SK-N-SH treated with all-trans-retinoic acid at 6 μM for 48 hours (cell line): ENCODE data around the gene IKZF3.

Experiments
- ARNTL ChIP-seq: fragments of 450-650 bp; formaldehyde crosslinking; IDR thresholded peaks from 2 replicates; pipeline ENCODE4 v1.5.0; 2020; ENCODE audit warnings: low read depth, mild to moderate bottlenecking, moderate library complexity, borderline replicate concordance
- CSDC2 ChIP-seq: fragments of 250-450 bp; sonication (Bioruptor Pico); IDR thresholded peaks from 2 replicates; pipeline ENCODE4 v1.5.0; 2020; ENCODE audit warnings: mild to moderate bottlenecking, moderate library complexity
- ESRRG ChIP-seq: fragments of 250-450 bp; sonication (Bioruptor Pico); IDR thresholded peaks from 2 replicates; pipeline ENCODE4 v1.6.1; 2021; ENCODE audit warnings: mild to moderate bottlenecking
- GLIS3 ChIP-seq: fragments of 250-450 bp; sonication (Bioruptor Pico); IDR thresholded peaks from 2 replicates; pipeline ENCODE4 v1.5.0; 2020; ENCODE audit warnings: mild to moderate bottlenecking, moderate library complexity
- OSR1 ChIP-seq: fragments of 250-450 bp; sonication (Bioruptor Pico); IDR thresholded peaks from 2 replicates; pipeline ENCODE4 v1.8.0; 2022; ENCODE audit warnings: moderate library complexity, mild to moderate bottlenecking, inconsistent platforms
- PATZ1 ChIP-seq: fragments of 250-450 bp; sonication (Bioruptor Pico); IDR thresholded peaks from 2 replicates; pipeline ENCODE4 v1.8.0; 2020; ENCODE audit warnings: mild to moderate bottlenecking, moderate library complexity, borderline replicate concordance
- PPARA ChIP-seq: fragments of 250-450 bp; sonication (Bioruptor Pico); IDR thresholded peaks from 2 replicates; pipeline ENCODE4 v1.5.0; 2020; ENCODE audit warnings: mild to moderate bottlenecking, borderline replicate concordance
- TSHZ2 ChIP-seq: fragments of 250-450 bp; sonication (Bioruptor Pico); IDR thresholded peaks from 2 replicates; pipeline ENCODE4 v1.5.0; 2020; ENCODE audit warnings: mild to moderate bottlenecking, moderate library complexity
- ZFP30 ChIP-seq: fragments of 450-650 bp; formaldehyde crosslinking; IDR thresholded peaks from 2 replicates; pipeline ENCODE4 v1.5.0; 2022; ENCODE audit warnings: mild to moderate bottlenecking, moderate library complexity
- ZNF70 ChIP-seq: fragments of 450-650 bp; formaldehyde crosslinking; IDR thresholded peaks from 2 replicates; pipeline ENCODE4 v1.5.0; 2020; ENCODE audit warnings: mild to moderate bottlenecking, moderate library complexity

- TF ChIP-seq ARNTL (CRISPR knock-in tag) (no peak), CSDC2 (CRISPR knock-in tag) (no peak), ZNF70 (CRISPR knock-in tag) (no peak), ESRRG (no peak), ZFP30 (CRISPR knock-in tag) (no peak), TSHZ2 (CRISPR knock-in tag) (no peak), PPARA (CRISPR knock-in tag) (no peak), GLIS3 (CRISPR knock-in tag) (no peak), PATZ1 (CRISPR knock-in tag) (no peak), OSR1 (CRISPR knock-in tag) (no peak)
Measured at GRCh38 chr17:39735882-39736281, 128.2 kb downstream of the IKZF3 start.
